ENCODE measurements around the gene LRRC58.

GRCh38 chr3:120348991-120349854, at the start of gene LRRC58:
- TF ChIP-seq CTCF (IDR thresholded peaks at IDR 0.05): peak; percentile 68
- 0 out of 4 replicates have a peak, but pooled peaks of 1 of the 2 experiments have one; percentile 36 for TF ChIP-seq REST (IDR thresholded peaks at IDR 0.05; ENCODE audit: insufficient read depth in 1 of 2, low read depth in 2 of 2, low read length in 1 of 2)
- no peak; the same call in 1 of the 2 replicates for TF ChIP-seq SIN3A (IDR thresholded peaks at IDR 0.05; ENCODE audit: borderline replicate concordance, insufficient read depth, low read depth, low read length)
- TF ChIP-seq POLR2AphosphoS5 (IDR thresholded peaks at IDR 0.05; ENCODE audit: low read depth, low read length): peak; percentile 90
- peak; percentile 87 for TF ChIP-seq TCF7L2 (IDR thresholded peaks at IDR 0.05; ENCODE audit: low read depth, low read length)
